NCI-H2196 treated with DMSO at 0.1 percent for 48 hours (cell line): ENCODE data around the gene DHRS4.
A peak's percentile ranks its signal among the peaks of the same experiment; 100 is the strongest.

Experiments used
- DNase-seq: peaks from one replicate; lab custom pipeline; 2025; ENCODE audit not compliant: unreplicated experiment; lab: John Stamatoyannopoulos, UW

Gene DHRS4

GRCh38 chr14:23953464-23954278 is at the start of gene DHRS4:
Gene DHRS4, plus strand, starts transcription at chr14:23953770. Its CDS starts 19 bp downstream, at chr14:23953789.
- DNase-seq = peak; percentile 73

GRCh38 chr14:23910101-23910875 is 43.3 kb upstream of the DHRS4 start:
- DNase-seq = peak; percentile 15

GRCh38 chr14:23910876-23911210 is 42.7 kb upstream of the DHRS4 start:
- no peak for DNase-seq

- DNase-seq = no peak
These were observed 38.0 kb upstream of the DHRS4 start for GRCh38 chr14:23915559-23915958.

GRCh38 chr14:23916004-23916403 is 37.6 kb upstream of the DHRS4 start:
- peak; percentile 38 for DNase-seq

- no peak for DNase-seq
These were observed 37.1 kb upstream of the DHRS4 start for GRCh38 chr14:23916446-23916845.

- no peak for DNase-seq
These were observed 31.0 kb upstream of the DHRS4 start for GRCh38 chr14:23922545-23922944.

GRCh38 chr14:23925523-23926075 is 28.0 kb upstream of the DHRS4 start:
- no peak for DNase-seq

GRCh38 chr14:23926543-23926942 is 27.0 kb upstream of the DHRS4 start:
- DNase-seq = no peak

GRCh38 chr14:23929136-23929535 is 24.4 kb upstream of the DHRS4 start:
- DNase-seq = no peak

- DNase-seq = peak; percentile 3
These were observed 23.7 kb upstream of the DHRS4 start for GRCh38 chr14:23929822-23930294.

- no peak for DNase-seq
These were observed 22.8 kb upstream of the DHRS4 start for GRCh38 chr14:23930742-23931141.

- no peak for DNase-seq
These were observed 21.8 kb upstream of the DHRS4 start for GRCh38 chr14:23931721-23932289.

GRCh38 chr14:23932639-23933038 is 20.9 kb upstream of the DHRS4 start:
- DNase-seq = no peak

- DNase-seq = no peak
These were observed 20.3 kb upstream of the DHRS4 start for GRCh38 chr14:23933108-23933741.

GRCh38 chr14:23933742-23934128 is 19.8 kb upstream of the DHRS4 start:
- DNase-seq = no peak

- no peak for DNase-seq
These were observed 18.4 kb upstream of the DHRS4 start for GRCh38 chr14:23935158-23935557.

- DNase-seq = no peak
These were observed 17.3 kb upstream of the DHRS4 start for GRCh38 chr14:23936084-23936829.

- DNase-seq = no peak
These were observed 16.4 kb upstream of the DHRS4 start for GRCh38 chr14:23937203-23937602.

GRCh38 chr14:23938823-23939222 is 14.7 kb upstream of the DHRS4 start:
- DNase-seq = no peak
